Central memory CD4-positive, alpha-beta T cell (primary cell): Measurements from ENCODE around the gene CNOT6.
"Not testable (repeated sequence)": the region's sequence is repeated elsewhere in the genome, so short reads cannot be mapped to it uniquely, and the experiment has no call there.

Source experiments
- DNase-seq: peaks from one replicate; pipeline ENCODE4 v3.0.0; 2022

CNOT6 gene

DNA sequence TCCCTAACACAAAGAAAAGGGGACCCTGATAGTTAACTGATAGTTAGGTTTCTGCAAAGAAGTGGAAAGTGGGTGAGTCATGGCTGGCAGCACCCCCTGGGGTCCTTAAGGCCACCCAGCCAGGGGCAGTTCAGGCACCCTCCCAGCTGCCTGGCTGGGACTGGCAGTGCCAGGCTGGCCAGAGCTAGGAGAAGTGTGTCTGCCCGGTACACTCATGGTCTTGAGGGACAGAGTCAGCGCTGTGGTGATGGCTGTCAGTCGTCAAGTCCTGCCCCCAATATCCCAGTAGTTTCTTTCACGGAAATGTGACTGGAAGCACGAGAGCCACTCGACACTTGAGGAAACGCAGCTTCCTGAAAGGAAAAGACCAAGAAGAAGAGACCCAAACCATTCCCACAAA, 22.3 kb upstream of the CNOT6 start:
- DNase-seq: no peak

DNA sequence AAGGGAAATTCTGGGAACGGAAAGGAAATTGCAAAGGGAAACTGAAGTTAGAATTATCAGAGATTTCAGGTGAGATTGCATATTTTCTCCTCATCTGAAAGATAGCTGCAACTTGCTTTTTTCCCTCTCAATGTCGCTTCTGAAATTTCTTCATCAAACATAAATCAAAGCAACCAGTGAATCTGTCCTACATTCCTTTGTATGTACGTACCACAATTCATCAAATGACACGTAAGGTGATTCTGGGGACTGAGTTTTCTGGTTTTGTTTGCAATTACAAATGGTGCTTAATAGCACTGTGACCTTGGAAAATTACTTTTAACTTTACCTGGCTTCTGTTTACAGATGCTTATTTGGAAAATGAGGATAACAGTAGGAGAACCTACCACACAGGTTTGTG, 21.9 kb upstream of the CNOT6 start:
- no peak for DNase-seq

- DNase-seq: not testable (repeated sequence)
Observed at GRCh38 chr5:180473386-180473785, 20.8 kb upstream of the CNOT6 start.

GRCh38 chr5:180474569-180474968, 19.6 kb upstream of the CNOT6 start:
- no peak for DNase-seq

GRCh38 chr5:180475969-180476524, 18.1 kb upstream of the CNOT6 start:
- not testable (repeated sequence) for DNase-seq

DNA sequence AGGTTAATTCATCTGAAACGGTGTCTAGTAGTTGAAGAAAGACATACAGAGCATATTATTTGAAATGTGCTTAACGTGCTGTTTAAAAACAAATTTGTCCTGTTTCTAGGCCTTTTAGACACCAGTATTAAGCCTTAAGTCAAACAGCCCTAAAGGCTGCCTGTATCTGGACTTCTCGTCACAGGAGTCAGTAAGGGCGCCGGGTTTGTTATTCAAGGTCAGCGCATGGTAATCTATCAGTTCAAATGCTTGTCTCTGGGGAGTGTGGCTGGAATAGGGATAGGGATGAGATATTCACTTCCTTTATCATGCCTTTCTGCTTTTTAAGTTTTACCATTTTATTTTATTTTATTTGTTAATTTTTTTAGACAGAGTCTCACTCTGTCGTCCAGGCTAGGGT, 9.4 kb upstream of the CNOT6 start:
- DNase-seq: no peak

DNA sequence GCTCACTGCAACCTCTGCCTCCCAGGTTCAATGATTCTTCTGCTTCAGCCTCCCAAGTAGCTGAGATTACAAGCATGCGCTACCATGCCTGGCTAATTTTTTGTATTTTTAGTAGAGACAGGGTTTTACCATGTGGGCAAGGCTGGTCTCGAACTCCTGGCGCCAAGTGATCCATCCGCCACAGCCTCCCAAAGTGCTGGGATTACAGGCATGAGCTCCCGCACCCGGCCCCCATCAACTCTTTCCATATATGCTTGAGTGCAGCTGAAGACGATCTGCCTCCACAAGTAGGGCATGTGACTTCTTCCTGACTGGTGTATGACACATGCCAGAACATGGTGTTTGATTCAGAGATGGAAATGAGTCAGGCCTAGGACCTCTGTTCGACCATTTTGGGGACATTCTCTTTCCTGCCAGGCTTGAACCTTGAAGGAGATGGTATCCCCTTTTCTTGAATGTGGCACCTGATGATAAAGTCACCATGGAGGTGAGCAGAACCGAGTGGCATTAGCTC, 7.5 kb upstream of the CNOT6 start:
- no peak for DNase-seq

- no peak for DNase-seq
Observed at GRCh38 chr5:180487556-180487955, 6.6 kb upstream of the CNOT6 start.

GRCh38 chr5:180491496-180491895, 2.7 kb upstream of the CNOT6 start:
- DNase-seq: no peak

DNA sequence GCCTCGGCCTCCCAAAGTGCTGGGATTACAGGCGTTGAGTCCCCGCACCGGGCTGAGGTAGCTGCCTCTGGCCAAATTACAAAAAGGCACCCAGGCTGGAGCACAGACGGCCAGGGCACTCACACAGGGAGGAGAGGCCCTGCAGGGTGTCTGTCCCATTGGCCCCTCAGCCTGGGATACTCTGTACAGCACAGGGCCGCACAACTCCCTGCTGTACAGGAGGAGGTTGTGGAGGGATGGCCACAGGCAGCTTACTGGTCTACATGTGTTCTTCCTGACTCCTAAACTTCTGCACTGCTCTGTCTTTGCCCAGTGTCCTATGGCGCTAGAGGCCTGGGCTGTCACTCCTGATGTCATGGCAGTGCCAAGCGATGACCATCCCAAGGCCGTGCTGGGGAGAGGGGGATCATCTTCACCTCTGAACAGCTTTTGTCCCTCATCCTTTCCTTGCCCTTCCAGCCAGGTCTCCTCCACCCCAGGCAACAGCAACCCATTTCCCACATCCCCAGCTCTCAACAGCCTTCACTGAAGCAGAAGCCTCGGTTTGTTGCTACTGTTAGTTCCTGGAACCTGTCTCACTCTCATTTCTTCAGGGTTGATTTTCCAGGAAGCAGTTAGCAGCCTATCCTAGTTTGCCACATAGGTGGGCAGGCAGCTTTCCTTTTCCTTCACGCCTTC, 1.8 kb upstream of the CNOT6 start:
- no peak for DNase-seq

DNA sequence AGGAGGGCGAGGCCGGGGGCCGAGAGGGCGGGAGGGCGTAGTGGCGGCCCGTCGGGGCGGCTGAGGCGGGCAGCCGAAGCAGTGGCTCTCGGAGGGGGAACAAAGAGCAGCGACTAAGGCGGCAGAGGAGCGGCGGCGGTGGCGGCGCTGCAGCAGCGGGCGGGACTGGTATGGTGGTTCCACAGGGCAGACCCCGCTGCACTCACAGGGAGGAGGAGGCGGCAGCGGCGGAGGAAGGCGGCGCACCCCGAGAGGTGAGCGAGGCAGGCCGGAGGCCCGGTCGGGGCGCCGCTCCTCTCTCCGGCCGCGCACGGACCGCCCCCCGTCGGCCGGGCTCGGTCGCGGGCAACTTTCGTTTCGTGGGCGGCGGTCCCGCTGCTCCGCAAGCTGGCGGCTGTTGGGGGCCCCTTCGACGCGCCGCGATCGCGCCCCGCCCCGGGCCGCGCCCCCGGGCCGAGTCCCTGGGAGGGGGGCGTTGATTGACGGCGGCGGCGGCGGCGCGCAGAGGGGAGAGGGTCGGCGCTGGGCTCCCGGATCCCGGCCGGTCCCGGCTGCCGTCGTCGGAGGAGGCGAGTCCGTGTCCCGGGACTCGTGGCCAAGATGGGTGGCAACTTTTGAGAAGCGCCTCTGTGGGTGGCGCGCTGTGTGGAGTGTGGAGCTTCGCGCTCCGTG, 467 bp downstream of the CNOT6 start:
- no peak for DNase-seq

GRCh38 chr5:180495292-180495691, 1.1 kb downstream of the CNOT6 start:
- no peak for DNase-seq

DNA sequence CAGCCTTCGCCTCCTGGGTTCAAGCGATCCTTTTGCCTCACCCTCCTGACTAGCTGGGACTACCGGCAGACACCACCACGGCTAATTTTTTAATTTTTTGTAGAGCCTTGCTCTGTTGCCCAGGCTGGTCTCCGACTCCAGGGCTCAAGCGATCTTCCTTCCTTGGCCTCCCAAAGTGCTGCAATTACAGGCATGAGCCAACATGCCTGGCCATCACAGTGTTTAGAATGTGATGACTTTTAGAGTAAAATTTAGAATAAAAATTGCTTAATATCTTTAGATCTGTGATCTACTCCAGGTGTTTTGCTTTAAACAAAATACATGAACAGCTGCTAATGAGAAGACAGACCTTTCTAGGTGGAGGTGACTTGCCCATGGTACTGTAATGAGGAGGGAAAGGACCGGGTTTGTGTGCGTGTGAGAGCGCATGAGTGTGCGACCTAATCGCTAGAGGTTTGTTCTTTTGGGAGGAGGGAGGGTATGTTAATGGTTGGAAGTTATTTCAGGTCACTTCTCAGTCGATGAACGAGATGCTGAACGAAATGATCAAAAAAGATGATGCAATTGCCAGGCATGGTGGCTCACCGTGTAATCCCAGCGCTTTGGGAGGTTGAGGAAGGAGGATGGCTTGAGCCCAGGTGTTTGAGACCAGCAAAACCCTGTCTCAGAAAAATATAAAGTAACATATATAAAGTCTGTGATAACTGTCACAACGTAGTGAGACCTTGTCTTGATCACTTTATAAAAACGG, 2.0 kb downstream of the CNOT6 start:
- DNase-seq: no peak

- not testable (repeated sequence) for DNase-seq
Observed at GRCh38 chr5:180496806-180497205, 2.6 kb downstream of the CNOT6 start.

DNA sequence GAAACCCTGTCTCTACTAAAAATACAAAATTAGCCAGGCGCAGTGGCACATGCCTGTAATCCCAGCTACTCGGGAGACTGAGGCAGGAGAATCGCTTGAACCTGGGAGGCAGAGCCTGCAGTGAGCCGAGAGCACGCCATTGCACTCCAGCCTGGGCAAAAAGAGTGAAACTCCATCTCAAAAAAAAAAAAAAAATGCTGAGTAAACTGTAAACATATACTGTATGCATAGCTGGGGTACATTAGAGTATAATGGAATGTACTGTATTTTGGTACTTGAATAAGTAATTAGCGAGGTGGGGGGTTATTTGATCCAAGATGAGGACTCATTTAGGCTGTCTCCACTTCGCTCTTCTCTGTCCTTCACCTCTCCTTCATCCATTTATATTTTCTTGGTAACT, 3.7 kb downstream of the CNOT6 start:
- DNase-seq: not testable (repeated sequence)

DNA sequence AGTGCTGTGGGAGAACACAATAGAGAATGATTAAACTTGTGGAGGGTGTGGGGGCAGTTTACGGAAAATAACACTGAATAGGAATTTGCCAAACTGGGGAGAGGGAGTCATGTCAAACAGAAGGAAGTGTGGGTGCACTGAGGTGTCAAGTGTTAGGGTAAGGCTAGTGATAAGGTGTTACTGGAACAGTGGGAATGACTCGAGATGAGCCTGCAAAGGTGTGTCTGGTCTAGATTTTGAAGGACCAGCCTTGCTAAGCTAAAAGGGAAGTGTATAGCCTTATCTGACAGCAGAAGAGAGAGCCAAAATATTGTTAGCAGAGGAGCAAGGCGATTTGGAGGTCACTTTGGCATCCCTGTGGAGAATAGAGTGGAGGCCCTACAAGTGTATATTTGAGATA, 4.2 kb downstream of the CNOT6 start:
- DNase-seq: no peak

DNA sequence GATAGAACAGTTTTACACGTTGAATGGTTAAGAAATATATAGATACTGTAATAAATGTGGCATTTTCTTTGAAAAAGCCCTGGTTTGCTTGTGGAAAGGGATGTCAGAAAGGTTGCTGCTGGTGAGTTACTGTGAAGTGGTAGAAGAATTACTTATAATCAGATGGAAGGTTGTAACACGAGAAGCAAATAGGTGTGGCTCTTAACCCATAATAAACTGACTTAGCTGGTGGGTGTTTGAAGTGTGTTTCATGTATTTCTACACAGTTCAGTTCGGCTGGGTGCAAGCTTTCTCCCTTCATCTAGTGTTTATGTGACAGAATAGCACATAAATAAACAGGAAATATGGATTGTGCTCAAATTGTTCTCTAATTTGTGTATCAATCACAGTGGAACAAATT, 5.5 kb downstream of the CNOT6 start:
- DNase-seq: no peak

DNA sequence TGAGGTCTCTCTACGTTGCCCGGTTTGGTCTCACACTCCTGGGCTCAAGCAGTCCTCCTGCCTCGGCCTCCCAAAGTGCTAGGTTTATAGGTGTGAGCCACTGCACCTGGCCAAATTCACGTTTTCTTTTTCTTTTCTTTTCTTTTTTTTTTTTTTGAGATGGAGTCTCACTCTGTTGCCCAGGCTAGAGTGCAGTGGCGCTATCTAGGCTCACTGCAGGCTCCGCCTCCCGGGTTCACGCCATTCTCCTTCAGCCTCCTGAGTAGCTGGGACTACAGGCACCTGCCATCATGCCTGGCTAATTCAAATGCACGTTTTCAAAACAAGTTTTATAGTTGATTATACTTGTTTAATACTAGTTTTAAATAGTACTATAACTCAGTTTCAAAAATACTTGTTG, 6.1 kb downstream of the CNOT6 start:
- DNase-seq: not testable (repeated sequence)

- no peak for DNase-seq
Observed at GRCh38 chr5:180507661-180508060, 13.5 kb downstream of the CNOT6 start.

DNA sequence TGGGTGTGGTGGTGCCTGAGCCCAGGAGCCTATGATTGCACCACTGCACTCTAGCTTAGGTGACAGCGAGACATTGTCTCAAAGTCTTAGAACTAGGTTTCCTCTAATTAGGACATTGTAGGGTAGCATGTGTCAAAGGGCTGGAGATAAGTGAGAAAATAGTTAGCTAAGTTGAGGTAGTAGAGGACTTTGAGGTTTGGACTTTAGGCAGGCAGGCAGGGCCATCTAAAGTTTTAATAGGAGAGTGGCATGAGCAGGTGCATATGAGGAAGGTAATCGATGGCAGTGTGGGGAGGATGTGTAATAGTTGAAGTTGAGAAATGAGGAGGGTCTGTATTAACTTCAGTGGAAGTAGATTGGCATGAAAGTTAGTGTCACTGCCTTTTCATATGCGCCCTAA, 21.1 kb downstream of the CNOT6 start:
- no peak for DNase-seq

DNA sequence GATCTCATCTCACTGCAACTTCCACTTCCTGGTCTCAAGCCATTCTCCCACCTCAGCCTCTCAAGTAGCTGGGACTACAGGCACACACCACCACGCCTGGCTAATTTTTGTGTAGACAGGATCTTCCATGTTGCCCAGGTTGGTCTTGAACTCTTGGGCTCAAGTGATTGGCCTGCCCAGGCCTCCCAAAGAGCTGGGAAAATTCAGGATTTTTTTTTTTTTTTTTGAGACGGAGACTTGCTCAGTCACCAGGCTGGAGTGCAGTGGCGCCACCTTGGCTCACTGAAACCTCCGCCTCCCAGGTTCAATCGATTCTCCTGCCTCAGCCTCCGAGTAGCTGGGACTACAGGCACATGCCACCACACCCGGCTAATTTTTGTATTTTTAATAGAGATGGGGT, 21.8 kb downstream of the CNOT6 start:
- not testable (repeated sequence) for DNase-seq

GRCh38 chr5:180516440-180516839, 22.3 kb downstream of the CNOT6 start:
- no peak for DNase-seq

GRCh38 chr5:180519098-180519497, 24.9 kb downstream of the CNOT6 start:
- DNase-seq: no peak
